Measurements from ENCODE around the gene WDR35. TPM values are rescaled to one million over a fixed set of nuclear protein-coding genes. Genes with fewer than 3 reads are reported as not detected.

The WDR35 gene
- total and polyA plus RNA-seq, 2 of the 4 experiments (the other 2 are of a cell fraction), result 3.4 to 8.1 TPM

DNA sequence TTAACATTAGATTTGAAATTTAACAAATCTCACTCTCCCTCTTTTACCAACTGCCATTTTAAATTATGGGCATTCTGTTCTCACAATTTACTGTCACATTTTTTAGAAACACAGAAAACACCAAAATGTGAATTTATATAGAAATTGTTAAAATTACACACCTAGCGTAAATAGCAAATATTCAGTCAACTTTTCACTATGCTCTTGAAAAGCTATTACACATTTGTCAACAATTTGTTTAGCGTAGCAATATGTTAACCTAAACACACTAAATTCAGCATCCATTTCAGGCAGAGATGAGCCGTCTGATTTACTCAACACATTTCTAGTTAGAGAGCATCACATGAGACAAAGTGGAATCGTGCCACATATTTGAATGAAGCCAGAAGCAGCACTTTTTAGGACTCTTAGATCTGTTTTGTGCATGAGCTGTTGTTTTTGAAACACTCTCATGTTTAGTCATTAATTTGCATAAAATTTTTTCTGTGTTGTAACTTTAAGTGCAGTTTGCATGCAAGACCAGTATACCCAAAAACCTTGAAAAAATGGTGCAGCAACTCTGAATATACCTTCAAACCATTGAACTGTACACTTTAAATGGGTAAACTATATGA is 96.3 kb downstream of the WDR35 start:
- H3K4me1 ChIP-seq (ENCODE audit: control insufficient read depth, insufficient read depth, low read length), result peaks cover 5% of the 10 kb centered on the region; the same call in 1 of the 2 replicates
- peaks cover 4 to 25% of the 10 kb centered on the region in 2 experiments; a peak in 3 of 4 replicates for H3K79me1 ChIP-seq (ENCODE audit: low read depth in 1 of 2, low read length in 2 of 2)
- no peaks in the 10 kb centered on the region for H3K9me3 ChIP-seq (ENCODE audit: control insufficient read depth, insufficient read depth, low read length)
- H3K36me3 ChIP-seq (ENCODE audit: control insufficient read depth, insufficient read depth, low read length), result peaks cover 4% of the 10 kb centered on the region
- H2AK9ac ChIP-seq (replicated peaks; ENCODE audit: low read depth, low read length, poor library complexity), result no peak overlapping the region
- dilution Hi-C loops (cut with HindIII; ENCODE audit: low sequenced_read_pairs, unreplicated experiment), result no loop called here
- no peak overlapping the region for H3K4ac ChIP-seq (ENCODE audit: low read depth, low read length)
- DNase-seq (no peak), ATAC-seq (ENCODE audit: low read depth) (no peak)
- ChIA-PET POLR2A (ENCODE audit: unreplicated experiment) (interaction anchor here (0.5 kb wide), 1 partner anchor 1142 kb away, joined by 3 read pairs; no protein-coding TSS in a partner anchor), CTCF (no interaction called here)
- no peak overlapping the region for H3K9ac ChIP-seq (ENCODE audit: low read depth, low read length)
- no peak overlapping the region for H4K8ac ChIP-seq (ENCODE audit: low read depth in 2 of 2, low read length in 2 of 2)
- TF ChIP-seq, protein P1, sequence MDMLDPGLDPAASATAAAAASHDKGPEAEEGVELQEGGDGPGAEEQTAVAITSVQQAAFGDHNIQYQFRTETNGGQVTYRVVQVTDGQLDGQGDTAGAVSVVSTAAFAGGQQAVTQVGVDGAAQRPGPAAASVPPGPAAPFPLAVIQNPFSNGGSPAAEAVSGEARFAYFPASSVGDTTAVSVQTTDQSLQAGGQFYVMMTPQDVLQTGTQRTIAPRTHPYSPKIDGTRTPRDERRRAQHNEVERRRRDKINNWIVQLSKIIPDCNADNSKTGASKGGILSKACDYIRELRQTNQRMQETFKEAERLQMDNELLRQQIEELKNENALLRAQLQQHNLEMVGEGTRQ (IDR thresholded peaks at IDR 0.05; ENCODE audit: low read depth, low read length), result no peak
- TF ChIP-seq, protein P2, sequence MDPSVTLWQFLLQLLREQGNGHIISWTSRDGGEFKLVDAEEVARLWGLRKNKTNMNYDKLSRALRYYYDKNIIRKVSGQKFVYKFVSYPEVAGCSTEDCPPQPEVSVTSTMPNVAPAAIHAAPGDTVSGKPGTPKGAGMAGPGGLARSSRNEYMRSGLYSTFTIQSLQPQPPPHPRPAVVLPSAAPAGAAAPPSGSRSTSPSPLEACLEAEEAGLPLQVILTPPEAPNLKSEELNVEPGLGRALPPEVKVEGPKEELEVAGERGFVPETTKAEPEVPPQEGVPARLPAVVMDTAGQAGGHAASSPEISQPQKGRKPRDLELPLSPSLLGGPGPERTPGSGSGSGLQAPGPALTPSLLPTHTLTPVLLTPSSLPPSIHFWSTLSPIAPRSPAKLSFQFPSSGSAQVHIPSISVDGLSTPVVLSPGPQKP (IDR thresholded peaks at IDR 0.05; ENCODE audit: borderline replicate concordance, low read depth, low read length), result no peak
- TF ChIP-seq BHLHE40 (IDR thresholded peaks at IDR 0.05; ENCODE audit: low read depth, low read length) (no peak), MAZ (IDR thresholded peaks at IDR 0.05; ENCODE audit: borderline replicate concordance, low read depth, low read length) (no peak), CEBPB (IDR thresholded peaks at IDR 0.05; ENCODE audit: low read depth, low read length) (no peak), MXI1 (IDR thresholded peaks at IDR 0.05; ENCODE audit: borderline replicate concordance, low read depth, low read length) (no peak), RAD21 (IDR thresholded peaks at IDR 0.05; ENCODE audit: low read length) (no peak), RCOR1 (IDR thresholded peaks at IDR 0.05; ENCODE audit: insufficient replicate concordance, low read length) (no peak), RFX5 (IDR thresholded peaks at IDR 0.05; ENCODE audit: low read depth, low read length) (no peak), CHD1 (IDR thresholded peaks at IDR 0.05; ENCODE audit: low read depth, low read length) (no peak), SMC3 (IDR thresholded peaks at IDR 0.05; ENCODE audit: low read depth, low read length) (no peak), FOS (IDR thresholded peaks at IDR 0.05; ENCODE audit: low read depth, low read length) (no peak), NFE2L2 (IDR thresholded peaks at IDR 0.05; ENCODE audit: low read depth, low read length) (no peak), MAFK (IDR thresholded peaks at IDR 0.05; ENCODE audit: low read depth, low read length) (no peak), POLR2A (IDR thresholded peaks at IDR 0.05; ENCODE audit: low read depth, low read length) (no peak)
- TF ChIP-seq, protein P3, sequence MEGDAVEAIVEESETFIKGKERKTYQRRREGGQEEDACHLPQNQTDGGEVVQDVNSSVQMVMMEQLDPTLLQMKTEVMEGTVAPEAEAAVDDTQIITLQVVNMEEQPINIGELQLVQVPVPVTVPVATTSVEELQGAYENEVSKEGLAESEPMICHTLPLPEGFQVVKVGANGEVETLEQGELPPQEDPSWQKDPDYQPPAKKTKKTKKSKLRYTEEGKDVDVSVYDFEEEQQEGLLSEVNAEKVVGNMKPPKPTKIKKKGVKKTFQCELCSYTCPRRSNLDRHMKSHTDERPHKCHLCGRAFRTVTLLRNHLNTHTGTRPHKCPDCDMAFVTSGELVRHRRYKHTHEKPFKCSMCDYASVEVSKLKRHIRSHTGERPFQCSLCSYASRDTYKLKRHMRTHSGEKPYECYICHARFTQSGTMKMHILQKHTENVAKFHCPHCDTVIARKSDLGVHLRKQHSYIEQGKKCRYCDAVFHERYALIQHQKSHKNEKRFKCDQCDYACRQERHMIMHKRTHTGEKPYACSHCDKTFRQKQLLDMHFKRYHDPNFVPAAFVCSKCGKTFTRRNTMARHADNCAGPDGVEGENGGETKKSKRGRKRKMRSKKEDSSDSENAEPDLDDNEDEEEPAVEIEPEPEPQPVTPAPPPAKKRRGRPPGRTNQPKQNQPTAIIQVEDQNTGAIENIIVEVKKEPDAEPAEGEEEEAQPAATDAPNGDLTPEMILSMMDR (conservative IDR thresholded peaks at IDR 0.05; ENCODE audit: low read depth, low read length), result no peak
- 0 out of 2 replicates have a peak, but pooled peaks cover 3% of the 10 kb centered on the region for H3K9me1 ChIP-seq (ENCODE audit: insufficient read depth, low read length)
- H3K27me3 ChIP-seq (ENCODE audit: control insufficient read depth, insufficient read depth, low read length), result no peaks in the 10 kb centered on the region
- intact Hi-C loops (cut with micrococcal nuclease), result no loop called here
- no peak overlapping the region for H4K91ac ChIP-seq (ENCODE audit: insufficient read depth, low read depth, low read length)
- no peak overlapping the region for H3K4me3 ChIP-seq (ENCODE audit: insufficient read depth, low read depth, low read length)
- H2AK5ac ChIP-seq (ENCODE audit: low read depth, low read length), result no peak overlapping the region
- no peak overlapping the region for H2BK120ac ChIP-seq (ENCODE audit: low read depth, low read length)
- H3K23ac ChIP-seq (ENCODE audit: low read depth, low read length), result no peak overlapping the region
- in situ Hi-C loops (cut with MboI; ENCODE audit: low sequenced_read_pairs), result no loop called here
- no peak overlapping the region for H2BK5ac ChIP-seq (ENCODE audit: low read depth, low read length, poor library complexity, severe bottlenecking)
- no peak overlapping the region for H3K27ac ChIP-seq (ENCODE audit: insufficient read depth, low read length)
- H3K56ac ChIP-seq (ENCODE audit: extremely low read depth, insufficient read depth, low read length), result no peak overlapping the region
- H3K18ac ChIP-seq (ENCODE audit: low read depth, low read length), result no peak overlapping the region
- no CpG with 5 or more reads among the region's 4 CpGs for WGBS, 2 experiments (ENCODE audit: extremely low coverage in 2 of 2, insufficient read length in 1 of 2)
- H2BK20ac ChIP-seq (ENCODE audit: low read depth, low read length), result no peak overlapping the region
- H2BK15ac ChIP-seq (ENCODE audit: low read depth, low read length), result no peak overlapping the region
- H2AFZ ChIP-seq (replicated peaks; ENCODE audit: low read length, poor library complexity), result no peak overlapping the region
- H4K5ac ChIP-seq (ENCODE audit: low read depth, low read length), result no peak overlapping the region
- no TSS peak for BruUV-seq (replicated peaks)
- no peak overlapping the region for H3K4me2 ChIP-seq (ENCODE audit: low read depth, low read length)
- no peak overlapping the region for H3K14ac ChIP-seq (replicated peaks; ENCODE audit: low read depth, low read length)
- peaks cover 1% of the 10 kb centered on the region; the same call in 1 of the 2 replicates for H4K20me1 ChIP-seq (ENCODE audit: insufficient read depth, low read length)
